Loucy (cell line): ENCODE results near the gene MYO1H.

Experiments used
- CTCF ChIP-seq: fragments of 200-600 bp; sonication (generic); conservative IDR thresholded peaks from 2 replicates; pipeline ENCODE4 v1.5.1; 2014; ENCODE audit warnings: mild to moderate bottlenecking, antibody characterized with exemption, low read length
- EZH2phosphoT487 ChIP-seq: fragments of 200-600 bp; IDR thresholded peaks from 2 replicates; pipeline ENCODE4 v1.6.1; 2018; ENCODE audit warnings: antibody characterized with exemption, mild to moderate bottlenecking, moderate library complexity, borderline replicate concordance

GRCh38 chr12:109477185-109477962 lies 129.7 kb downstream of the MYO1H start, which contains the start of the genes KCTD10 and UBE3B:
- TF ChIP-seq CTCF (no peak), EZH2phosphoT487 (no peak)
